WTC11 (cell line): Measurements from ENCODE around the gene GPATCH8. TPM values are rescaled to one million over a fixed set of nuclear protein-coding genes. Genes with fewer than 3 reads are reported as not detected.

Experiments
- ATAC-seq: fragments of 200-7000 bp; cut with Tn5 transposase; 2 replicates; pipeline ENCODE4 v1.10.0; 2021; ENCODE audit warnings: mild to moderate bottlenecking, moderate library complexity
- CTCF ChIA-PET: fragments of 300-600 bp; sonication (Branson Sonifier 250); formaldehyde crosslinking; loops from one replicate; lab custom pipeline; 2021; ENCODE audit warnings: antibody characterized with exemption; lab: Charles Lee
- POLR2A ChIA-PET: fragments of 350-600 bp; sonication (Branson Sonifier 250); formaldehyde crosslinking; loops from one replicate; lab custom pipeline; 2021; ENCODE audit warnings: antibody characterized with exemption; lab: Charles Lee
- DNase-seq: peaks from one replicate; pipeline ENCODE4 v3.0.0; 2021; ENCODE audit warnings: low spot score
- H3K27ac Mint-ChIP-seq: 2 replicates; pipeline ENCODE4 v1.8.0; 2021; ENCODE audit warnings: mixed read lengths
- H3K27me3 Mint-ChIP-seq: 2 replicates; pipeline ENCODE4 v1.8.0; 2021; ENCODE audit warnings: low read depth, mild to moderate bottlenecking, moderate library complexity, mixed read lengths
- H3K36me3 Mint-ChIP-seq: 2 replicates; pipeline ENCODE4 v1.8.0; 2021; ENCODE audit warnings: mixed read lengths
- H3K4me1 Mint-ChIP-seq: 2 replicates; pipeline ENCODE4 v1.8.0; 2022; ENCODE audit warnings: mixed read lengths
- H3K4me3 Mint-ChIP-seq: 2 replicates; pipeline ENCODE4 v1.8.0; 2021; ENCODE audit warnings: mild to moderate bottlenecking, moderate library complexity, mixed read lengths
- H3K9me3 Mint-ChIP-seq: 2 replicates; pipeline ENCODE4 v1.8.0; 2021; ENCODE audit warnings: mixed read lengths
- ATF2 ChIP-seq: sonication (generic); formaldehyde crosslinking; IDR thresholded peaks from 2 replicates; pipeline ENCODE4 v1.8.1; 2022; ENCODE audit warnings: low read depth, missing genetic modification reagents, borderline replicate concordance
- CDX4 ChIP-seq: fragments of 250-450 bp; sonication (Bioruptor Pico); IDR thresholded peaks from 2 replicates; pipeline ENCODE4 v1.9.0; 2021; ENCODE audit warnings: moderate library complexity, mild to moderate bottlenecking, inconsistent platforms, borderline replicate concordance
- CREM ChIP-seq: sonication (generic); formaldehyde crosslinking; IDR thresholded peaks from 2 replicates; pipeline ENCODE4 v1.8.1; 2022; ENCODE audit warnings: mild to moderate bottlenecking, missing genetic modification reagents, moderate library complexity
- CTCF ChIP-seq: fragments of 200-600 bp; IDR thresholded peaks from 2 replicates; pipeline ENCODE4 v1.8.0; 2022; ENCODE audit warnings: antibody characterized with exemption
- E2F1 ChIP-seq: sonication (generic); formaldehyde crosslinking; IDR thresholded peaks from 2 replicates; pipeline ENCODE4 v1.8.0; 2022; ENCODE audit warnings: mild to moderate bottlenecking, missing genetic modification reagents
- EMX1 ChIP-seq: fragments of 250-450 bp; sonication (Bioruptor Pico); IDR thresholded peaks from 2 replicates; pipeline ENCODE4 v1.8.0; 2021; ENCODE audit warnings: mild to moderate bottlenecking
- HMGA2 ChIP-seq: fragments of 250-450 bp; sonication (Bioruptor Pico); IDR thresholded peaks from 2 replicates; pipeline ENCODE4 v1.4.0; 2021; ENCODE audit warnings: mild to moderate bottlenecking, moderate library complexity
- MYBL2 ChIP-seq: sonication (generic); formaldehyde crosslinking; IDR thresholded peaks from 2 replicates; pipeline ENCODE4 v1.8.1; 2023; ENCODE audit warnings: mild to moderate bottlenecking, moderate library complexity, missing genetic modification reagents
- NFYB ChIP-seq: sonication (generic); formaldehyde crosslinking; conservative IDR thresholded peaks from 2 replicates; pipeline ENCODE4 v1.8.0; 2022; ENCODE audit warnings: low read depth, missing genetic modification reagents
- NR1H2 ChIP-seq: sonication (generic); formaldehyde crosslinking; IDR thresholded peaks from 2 replicates; pipeline ENCODE4 v1.9.0; 2021; ENCODE audit warnings: mild to moderate bottlenecking, moderate library complexity, missing genetic modification reagents
- NR3C1 ChIP-seq: sonication (generic); formaldehyde crosslinking; conservative IDR thresholded peaks from 2 replicates; pipeline ENCODE4 v1.8.1; 2023; ENCODE audit warnings: low read depth, mild to moderate bottlenecking, missing genetic modification reagents
- PREB ChIP-seq: sonication (generic); formaldehyde crosslinking; IDR thresholded peaks from 2 replicates; pipeline ENCODE4 v1.8.1; 2022; ENCODE audit warnings: mild to moderate bottlenecking, missing genetic modification reagents, moderate library complexity, borderline replicate concordance
- SP1 ChIP-seq: sonication (generic); formaldehyde crosslinking; conservative IDR thresholded peaks from 2 replicates; pipeline ENCODE4 v1.8.1; 2022; ENCODE audit warnings: missing genetic modification reagents
- TEAD4 ChIP-seq: sonication (generic); formaldehyde crosslinking; IDR thresholded peaks from 2 replicates; pipeline ENCODE4 v1.8.0; 2022; ENCODE audit warnings: mild to moderate bottlenecking, missing genetic modification reagents
- USF1 ChIP-seq: sonication (generic); formaldehyde crosslinking; IDR thresholded peaks from 2 replicates; pipeline ENCODE4 v1.8.0; 2022; ENCODE audit warnings: mild to moderate bottlenecking, missing genetic modification reagents
- ZBTB21 ChIP-seq: sonication (generic); formaldehyde crosslinking; IDR thresholded peaks from 2 replicates; pipeline ENCODE4 v1.8.1; 2023; ENCODE audit warnings: mild to moderate bottlenecking, missing genetic modification reagents, borderline replicate concordance
- ZBTB43 ChIP-seq: sonication (generic); formaldehyde crosslinking; IDR thresholded peaks from 2 replicates; pipeline ENCODE4 v1.8.1; 2023; ENCODE audit warnings: mild to moderate bottlenecking, missing genetic modification reagents
- ZNF138 ChIP-seq: sonication (generic); formaldehyde crosslinking; conservative IDR thresholded peaks from 2 replicates; pipeline ENCODE4 v1.8.1; 2022; ENCODE audit warnings: mild to moderate bottlenecking, moderate library complexity, missing genetic modification reagents
- ZNF232 ChIP-seq: sonication (generic); formaldehyde crosslinking; IDR thresholded peaks from 2 replicates; pipeline ENCODE4 v1.8.0; 2022; ENCODE audit warnings: mild to moderate bottlenecking, missing genetic modification reagents
- ZNF263 ChIP-seq: sonication (generic); formaldehyde crosslinking; IDR thresholded peaks from 2 replicates; pipeline ENCODE4 v1.8.1; 2022; ENCODE audit warnings: low read depth, mild to moderate bottlenecking, moderate library complexity, missing genetic modification reagents
- ZNF396 ChIP-seq: fragments of 250-450 bp; sonication (Bioruptor Pico); IDR thresholded peaks from 2 replicates; pipeline ENCODE4 v1.8.0; 2021; ENCODE audit warnings: mild to moderate bottlenecking, moderate library complexity, borderline replicate concordance
- total RNA-seq: library from RNA; stranded (reverse); gene quantifications from 3 replicates; pipeline ENCODE4 v1.2.3, GENCODE V29; 2021
- TF ChIP-seq, protein P1 (sequence below): sonication (generic); formaldehyde crosslinking; IDR thresholded peaks from 2 replicates; pipeline ENCODE4 v1.8.0; 2022; ENCODE audit warnings: mild to moderate bottlenecking, missing genetic modification reagents
- TF ChIP-seq, protein P2 (sequence below): sonication (generic); formaldehyde crosslinking; IDR thresholded peaks from 2 replicates; pipeline ENCODE4 v1.8.1; 2022; ENCODE audit warnings: mild to moderate bottlenecking, moderate library complexity, missing genetic modification reagents

Gene GPATCH8
- total RNA-seq, 1 experiment from 2014 or later: 51.9 TPM

DNA sequence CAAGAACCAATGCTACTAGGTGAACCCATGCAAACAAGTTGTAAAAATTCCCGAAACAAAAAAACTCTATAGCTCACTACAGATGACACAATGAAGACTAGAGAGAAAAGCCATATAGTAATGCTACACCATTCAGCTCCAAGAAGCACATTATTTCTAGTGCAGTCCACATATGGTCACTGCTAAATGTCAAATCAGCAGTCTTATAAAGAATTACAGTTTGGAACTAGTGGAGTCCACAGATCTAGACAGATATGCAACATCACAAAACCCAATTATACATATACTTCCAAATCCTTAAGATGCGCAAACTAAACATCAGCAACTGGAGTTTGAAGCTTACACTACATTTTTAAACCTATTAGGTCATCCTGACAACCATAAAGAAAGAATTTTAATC is 33.5 kb downstream of the GPATCH8 start:
- peaks cover 11% of the 10 kb centered on the region for H3K36me3 Mint-ChIP-seq
- no peaks in the 10 kb centered on the region for H3K9me3 Mint-ChIP-seq
- no peak overlapping the region for H3K27ac Mint-ChIP-seq
- POLR2A ChIA-PET: no interaction called here
- TF ChIP-seq ZNF232 (CRISPR knock-in tag): no peak
- TF ChIP-seq NR3C1 (CRISPR knock-in tag): no peak
- no peak for TF ChIP-seq ATF2
- TF ChIP-seq CDX4 (CRISPR knock-in tag): no peak
- no peak for TF ChIP-seq EMX1 (CRISPR knock-in tag)
- TF ChIP-seq, protein P1, sequence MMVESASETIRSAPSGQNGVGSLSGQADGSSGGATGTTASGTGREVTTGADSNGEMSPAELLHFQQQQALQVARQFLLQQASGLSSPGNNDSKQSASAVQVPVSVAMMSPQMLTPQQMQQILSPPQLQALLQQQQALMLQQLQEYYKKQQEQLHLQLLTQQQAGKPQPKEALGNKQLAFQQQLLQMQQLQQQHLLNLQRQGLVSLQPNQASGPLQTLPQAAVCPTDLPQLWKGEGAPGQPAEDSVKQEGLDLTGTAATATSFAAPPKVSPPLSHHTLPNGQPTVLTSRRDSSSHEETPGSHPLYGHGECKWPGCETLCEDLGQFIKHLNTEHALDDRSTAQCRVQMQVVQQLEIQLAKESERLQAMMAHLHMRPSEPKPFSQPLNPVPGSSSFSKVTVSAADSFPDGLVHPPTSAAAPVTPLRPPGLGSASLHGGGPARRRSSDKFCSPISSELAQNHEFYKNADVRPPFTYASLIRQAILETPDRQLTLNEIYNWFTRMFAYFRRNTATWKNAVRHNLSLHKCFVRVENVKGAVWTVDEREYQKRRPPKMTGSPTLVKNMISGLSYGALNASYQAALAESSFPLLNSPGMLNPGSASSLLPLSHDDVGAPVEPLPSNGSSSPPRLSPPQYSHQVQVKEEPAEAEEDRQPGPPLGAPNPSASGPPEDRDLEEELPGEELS (CRISPR knock-in tag): no peak
- no peak for TF ChIP-seq NFYB (CRISPR knock-in tag)
- no peak for TF ChIP-seq HMGA2
- no peak for TF ChIP-seq CTCF
- TF ChIP-seq, protein P2, sequence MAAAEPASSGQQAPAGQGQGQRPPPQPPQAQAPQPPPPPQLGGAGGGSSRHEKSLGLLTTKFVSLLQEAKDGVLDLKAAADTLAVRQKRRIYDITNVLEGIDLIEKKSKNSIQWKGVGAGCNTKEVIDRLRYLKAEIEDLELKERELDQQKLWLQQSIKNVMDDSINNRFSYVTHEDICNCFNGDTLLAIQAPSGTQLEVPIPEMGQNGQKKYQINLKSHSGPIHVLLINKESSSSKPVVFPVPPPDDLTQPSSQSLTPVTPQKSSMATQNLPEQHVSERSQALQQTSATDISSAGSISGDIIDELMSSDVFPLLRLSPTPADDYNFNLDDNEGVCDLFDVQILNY (CRISPR knock-in tag): no peak
- TF ChIP-seq USF1 (CRISPR knock-in tag): no peak
- TF ChIP-seq SP1 (CRISPR knock-in tag): no peak
- no peak for TF ChIP-seq ZNF138 (CRISPR knock-in tag)
- no peak for TF ChIP-seq ZBTB21 (CRISPR knock-in tag)
- ATAC-seq: no peak
- CTCF ChIA-PET: interaction anchor here (0.7 to 2.1 kb wide), 4 partner anchors 24 to 93 kb away, joined by 4 to 5 read pairs (median 4); no protein-coding TSS in a partner anchor
- no peak for DNase-seq
- no peak overlapping the region for H3K4me3 Mint-ChIP-seq
- no peaks in the 10 kb centered on the region for H3K27me3 Mint-ChIP-seq
- H3K4me1 Mint-ChIP-seq: peaks cover 17% of the 10 kb centered on the region

- H3K36me3 Mint-ChIP-seq: peaks cover 3% of the 10 kb centered on the region
- no peak overlapping the region for H3K4me3 Mint-ChIP-seq
- ChIA-PET POLR2A (no interaction called here), CTCF (interaction anchor here (0.7 kb wide), 1 partner anchor 61 kb away, joined by 3 read pairs; no protein-coding TSS in a partner anchor)
- peak overlapping the region; percentile 16; the same call in 1 of the 2 replicates for H3K27ac Mint-ChIP-seq
- peaks cover 22% of the 10 kb centered on the region for H3K4me1 Mint-ChIP-seq
- H3K27me3 Mint-ChIP-seq: no peaks in the 10 kb centered on the region
- no peak for DNase-seq
- ATAC-seq: no peak
- H3K9me3 Mint-ChIP-seq: no peaks in the 10 kb centered on the region
- TF ChIP-seq ZBTB43 (CRISPR knock-in tag) (no peak), E2F1 (CRISPR knock-in tag) (no peak), EMX1 (CRISPR knock-in tag) (no peak), TEAD4 (no peak), NR1H2 (no peak), HMGA2 (no peak), CDX4 (CRISPR knock-in tag) (no peak), PREB (CRISPR knock-in tag) (no peak), CREM (CRISPR knock-in tag) (no peak), ZBTB21 (CRISPR knock-in tag) (no peak), ZNF396 (CRISPR knock-in tag) (no peak), MYBL2 (CRISPR knock-in tag) (no peak), ZNF263 (no peak)
Observed at GRCh38 chr17:44467108-44467507, 36.1 kb downstream of the GPATCH8 start.
